Stimulated activated CD4-positive, alpha-beta T cell treated with anti-CD3 and anti-CD28 coated beads, Interleukin-4, amount 100 ng/mL, for 1 hour (primary cell): ENCODE results near the gene WFDC10A.
"Not testable (repeated sequence)": the region's sequence is repeated elsewhere in the genome, so short reads cannot be mapped to it uniquely, and the experiment has no call there.

Source experiments
- DNase-seq: peaks from one replicate; pipeline ENCODE4 v3.0.0-alpha.2; 2020

The WFDC10A gene

DNA sequence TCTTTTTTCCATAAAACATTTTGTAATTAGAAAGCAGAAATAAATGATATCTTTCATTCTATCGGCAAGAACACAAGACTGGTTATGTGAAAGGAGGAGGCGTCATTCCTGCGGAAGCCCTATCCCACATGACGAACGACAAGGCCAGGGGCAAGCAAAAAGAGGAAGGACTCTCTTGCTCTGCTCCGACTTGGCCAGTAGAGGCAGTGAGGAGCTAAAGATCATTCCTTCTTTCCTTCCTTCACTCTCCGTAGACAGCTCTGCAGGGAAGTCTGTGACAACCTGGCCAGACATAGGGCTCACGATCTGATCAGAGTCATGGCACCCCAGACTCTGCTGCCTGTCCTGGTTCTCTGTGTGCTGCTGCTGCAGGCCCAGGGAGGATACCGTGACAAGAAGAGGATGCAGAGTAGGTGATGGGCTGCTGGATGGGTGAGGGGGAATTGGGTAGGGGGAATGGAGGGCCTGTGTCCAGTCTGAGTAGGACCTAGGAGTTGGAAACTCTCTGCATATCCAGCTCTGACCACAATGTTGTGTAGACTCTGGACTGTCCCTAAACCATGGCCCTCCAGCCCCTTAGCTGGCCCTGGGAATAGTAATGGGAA, at the start of gene WFDC10A:
WFDC10A (plus strand) TSS at position 244 of the 605 bp plus-strand sequence; CDS start at position 319, 75 bp downstream.
- no peak for DNase-seq

DNA sequence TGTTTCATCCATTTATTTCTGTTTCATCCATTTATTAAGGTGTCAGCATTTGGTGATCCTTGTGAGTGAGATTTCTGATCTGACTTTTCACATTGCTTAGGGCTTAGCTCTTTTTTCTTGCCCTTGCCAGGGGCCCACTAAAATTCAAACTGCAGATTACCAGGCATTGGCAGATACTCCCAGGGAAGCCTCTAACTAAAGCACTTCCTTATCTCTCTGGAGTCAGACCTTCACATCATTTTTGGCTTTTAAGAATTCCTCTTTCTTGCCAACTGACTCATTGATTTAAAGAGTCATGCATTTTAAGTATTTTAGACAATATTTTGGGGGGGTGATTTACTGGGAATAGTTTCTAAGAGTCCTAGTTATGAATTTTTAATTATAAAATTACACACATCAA, 47.8 kb upstream of the WFDC10A start:
- no peak for DNase-seq

DNA sequence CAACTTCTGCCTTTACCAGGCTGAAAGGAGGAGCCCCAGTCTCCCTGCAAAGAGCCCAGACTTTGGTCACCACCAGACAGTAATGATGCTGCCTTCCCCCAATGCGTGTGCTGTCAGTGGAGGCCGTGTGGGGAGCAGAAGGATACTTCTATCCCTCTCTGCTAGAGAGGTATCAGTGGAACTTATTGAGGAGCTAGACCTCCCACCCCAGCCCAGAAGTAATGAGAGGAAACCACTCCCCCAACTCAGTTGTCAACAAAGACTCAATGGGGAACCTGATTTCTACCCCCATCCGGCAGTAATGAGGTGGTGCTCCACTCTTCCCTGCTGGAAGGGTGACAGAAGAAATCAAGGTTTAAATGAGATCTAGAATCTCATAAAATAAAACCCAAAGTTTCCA, 46.0 kb upstream of the WFDC10A start:
- no peak for DNase-seq

DNA sequence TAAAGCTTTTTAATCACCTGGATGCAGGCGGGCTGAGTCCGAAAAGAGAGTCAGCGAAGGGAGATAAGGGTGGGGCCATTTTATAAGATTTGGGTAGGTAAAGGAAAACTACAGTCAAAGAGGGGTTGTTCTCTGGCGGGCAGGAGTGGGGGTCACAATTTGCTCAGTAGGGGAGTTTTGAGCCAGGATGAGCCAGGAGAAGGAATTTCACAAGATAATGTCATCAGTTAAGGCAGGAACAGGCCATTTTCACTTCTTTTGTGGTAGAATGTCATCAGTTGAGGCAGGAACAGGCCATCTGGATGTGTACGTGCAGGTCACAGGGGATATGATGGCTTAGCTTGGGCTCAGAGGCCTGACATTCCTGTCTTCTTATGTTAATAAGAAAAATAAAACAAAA, 45.2 kb upstream of the WFDC10A start:
- DNase-seq: not testable (repeated sequence)

DNA sequence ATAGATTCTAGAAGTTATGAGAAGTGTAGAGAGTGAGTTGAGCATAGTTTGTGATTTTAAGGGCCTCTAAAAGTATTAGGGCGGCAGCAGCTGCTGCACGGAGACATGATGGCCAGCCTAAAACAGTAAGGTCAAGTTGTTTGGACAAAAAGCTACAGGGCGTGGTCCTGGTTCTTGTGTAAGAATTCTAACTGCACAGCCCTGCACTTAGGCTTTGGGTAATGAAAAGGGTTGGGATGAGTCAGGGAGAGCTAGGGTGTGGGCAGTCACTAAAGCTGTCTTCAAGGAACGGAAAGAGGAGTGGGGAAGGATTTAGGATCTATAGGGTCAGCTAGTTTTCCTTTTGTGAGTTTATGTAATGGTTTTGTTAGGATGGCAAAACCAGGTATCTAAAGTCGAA, 43.6 kb upstream of the WFDC10A start:
- not testable (repeated sequence) for DNase-seq

- DNase-seq: no peak
Measured at GRCh38 chr20:45588800-45589199, 40.7 kb upstream of the WFDC10A start.

DNA sequence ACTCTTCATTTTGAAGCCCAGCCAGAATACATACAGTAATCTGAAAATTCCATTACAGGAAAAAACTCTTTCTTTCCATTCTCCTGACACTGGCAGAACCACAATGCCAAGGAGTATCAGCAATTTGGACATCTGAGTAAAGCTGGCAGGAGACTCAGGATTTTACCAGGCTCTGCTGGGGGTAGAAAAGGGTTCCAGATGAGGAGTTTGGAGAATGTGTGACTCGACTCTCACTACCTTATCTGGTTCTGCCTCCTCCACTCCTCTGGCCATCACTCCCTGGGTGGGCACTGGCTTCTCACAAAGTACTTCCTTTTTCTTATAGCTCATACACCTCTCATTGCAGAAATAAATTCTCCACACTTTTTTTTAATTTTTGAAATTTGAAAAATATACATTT, 39.8 kb upstream of the WFDC10A start:
- DNase-seq: no peak

DNA sequence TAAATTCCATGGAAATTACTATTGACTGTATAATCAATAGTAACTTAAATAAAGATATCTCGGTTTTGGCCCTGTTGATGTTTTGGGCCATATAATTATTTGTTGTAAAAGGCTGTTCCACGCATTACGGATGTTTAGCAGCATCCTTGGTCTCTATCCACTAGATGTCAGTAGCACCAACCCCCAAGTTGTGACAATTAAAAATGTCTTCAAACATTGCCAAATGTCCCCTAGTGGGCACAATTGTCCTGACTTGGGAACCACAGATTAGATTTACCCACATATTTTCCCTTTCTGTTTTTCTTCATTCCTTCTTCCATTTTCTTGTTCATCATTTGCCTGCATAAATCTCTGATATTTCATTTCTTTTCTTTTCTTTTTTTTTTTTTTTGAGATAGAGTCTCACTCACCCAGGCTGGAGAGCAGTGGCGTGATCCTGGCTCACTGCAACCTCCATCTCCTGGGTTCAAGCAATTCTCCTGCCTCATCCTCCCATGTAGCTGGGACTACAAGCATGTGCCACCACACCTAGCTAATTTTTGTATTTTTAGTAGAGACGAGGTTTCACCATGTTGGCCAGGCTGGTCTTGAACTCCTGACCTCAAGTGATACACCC, 36.9 kb upstream of the WFDC10A start:
- DNase-seq: no peak

- DNase-seq: no peak
Measured at GRCh38 chr20:45593498-45593897, 36.0 kb upstream of the WFDC10A start.

GRCh38 chr20:45595235-45595634, 34.3 kb upstream of the WFDC10A start:
- no peak for DNase-seq

DNA sequence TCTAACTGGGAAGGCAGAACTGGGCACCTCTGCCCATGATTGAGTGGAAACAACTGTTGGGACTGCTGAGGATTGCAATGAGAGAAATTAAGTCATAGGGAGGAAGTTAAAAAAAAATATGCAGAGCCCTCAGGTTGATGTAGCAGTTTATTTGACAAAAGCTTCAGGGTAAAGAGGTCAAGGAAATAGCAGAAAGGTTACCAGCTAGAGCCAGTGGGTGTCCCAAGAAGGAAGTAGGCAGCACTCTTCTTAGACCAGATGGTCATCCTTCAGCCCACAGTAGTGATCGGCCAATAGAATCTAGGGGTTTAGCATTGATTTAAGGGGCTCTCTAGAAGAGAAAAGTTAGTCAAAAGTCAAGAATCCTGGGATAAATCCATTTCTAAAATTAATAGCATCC, 21.7 kb upstream of the WFDC10A start:
- DNase-seq: no peak

GRCh38 chr20:45611054-45611453, 18.5 kb upstream of the WFDC10A start:
- peak; percentile 23 for DNase-seq

GRCh38 chr20:45612314-45612713, 17.2 kb upstream of the WFDC10A start:
- no peak for DNase-seq

DNA sequence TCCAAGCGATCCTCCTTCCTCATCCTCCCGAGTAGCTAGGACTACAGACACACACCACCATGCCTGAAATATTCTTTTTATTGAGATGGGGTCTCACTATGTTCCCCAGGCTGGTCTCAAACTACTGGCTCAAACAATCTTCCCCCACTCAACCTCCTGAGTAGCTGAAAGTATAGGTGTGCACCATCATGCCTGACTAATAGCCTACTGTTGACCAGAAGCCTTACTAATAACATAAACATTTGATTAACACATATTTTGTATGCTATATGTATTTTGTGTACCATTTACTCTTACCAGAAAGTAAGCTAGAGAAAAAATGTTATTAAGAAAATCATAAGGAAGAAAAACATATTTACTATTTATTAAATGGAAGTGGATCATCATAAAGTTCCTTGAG, 11.9 kb upstream of the WFDC10A start:
- DNase-seq: no peak

DNA sequence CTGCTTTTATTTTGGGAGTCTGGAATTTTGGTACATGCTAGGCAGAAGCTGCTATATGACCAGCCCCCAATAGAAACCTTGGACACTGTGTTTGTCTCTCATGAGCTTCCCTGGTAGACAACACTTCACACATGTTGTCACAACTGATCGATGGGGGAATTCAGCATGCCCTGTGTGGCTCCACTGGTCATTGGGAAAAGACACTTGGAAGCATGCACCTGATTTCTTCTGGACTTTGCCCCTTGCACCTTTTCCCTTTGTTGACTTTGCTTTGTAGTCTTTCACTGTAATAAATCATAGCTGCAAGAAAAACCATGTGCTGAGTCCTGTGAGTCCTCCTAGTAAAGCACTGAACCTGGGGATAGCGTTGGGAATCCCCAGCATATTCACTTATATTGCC, 7.9 kb upstream of the WFDC10A start:
- DNase-seq: no peak

GRCh38 chr20:45626540-45626939, 3.0 kb upstream of the WFDC10A start:
- no peak for DNase-seq

DNA sequence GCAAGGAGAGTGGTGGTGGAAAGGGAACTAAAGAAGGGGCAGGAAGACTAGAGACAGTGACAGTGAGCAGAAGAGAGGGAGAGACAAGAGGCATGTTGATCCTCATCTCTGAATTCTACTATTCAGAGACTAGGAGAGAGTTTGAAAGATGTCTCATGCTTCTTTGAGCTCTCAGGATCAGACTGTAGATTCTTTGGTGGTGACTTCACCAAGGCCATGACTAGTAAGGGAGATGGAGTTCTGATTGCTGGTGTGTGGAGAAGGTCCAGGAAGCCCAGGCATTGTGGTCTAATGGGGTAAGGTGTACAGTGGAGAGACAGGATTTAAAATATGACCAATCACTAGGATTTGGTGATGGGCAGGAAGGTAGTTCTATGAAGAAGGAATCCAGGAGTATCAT, 832 bp downstream of the WFDC10A start:
- no peak for DNase-seq

DNA sequence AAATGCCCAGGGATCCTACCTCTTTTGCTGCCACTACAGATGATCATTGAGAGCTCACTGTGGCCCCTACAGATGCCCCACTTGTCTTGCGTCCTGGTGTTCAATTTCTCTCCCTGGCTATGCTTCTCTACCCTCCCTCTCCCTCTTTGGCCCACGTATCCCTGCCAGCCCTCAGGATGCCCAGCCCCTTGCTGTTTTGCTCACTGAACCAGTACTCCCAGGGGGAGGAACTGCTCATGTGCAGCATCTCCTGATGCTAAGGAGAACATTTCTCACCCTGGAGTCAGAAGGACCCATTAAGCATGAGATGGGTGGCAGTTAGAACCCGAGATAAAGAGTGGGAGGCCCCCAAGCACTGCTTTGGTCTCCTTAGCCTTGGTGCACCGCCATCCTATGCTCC, 1.6 kb downstream of the WFDC10A start, which contains the start of gene WFDC9:
WFDC9 (minus strand) TSS at position 101 of the 400 bp plus-strand sequence. CDS start 21,103 bp downstream, outside the sequence.
- DNase-seq: no peak

DNA sequence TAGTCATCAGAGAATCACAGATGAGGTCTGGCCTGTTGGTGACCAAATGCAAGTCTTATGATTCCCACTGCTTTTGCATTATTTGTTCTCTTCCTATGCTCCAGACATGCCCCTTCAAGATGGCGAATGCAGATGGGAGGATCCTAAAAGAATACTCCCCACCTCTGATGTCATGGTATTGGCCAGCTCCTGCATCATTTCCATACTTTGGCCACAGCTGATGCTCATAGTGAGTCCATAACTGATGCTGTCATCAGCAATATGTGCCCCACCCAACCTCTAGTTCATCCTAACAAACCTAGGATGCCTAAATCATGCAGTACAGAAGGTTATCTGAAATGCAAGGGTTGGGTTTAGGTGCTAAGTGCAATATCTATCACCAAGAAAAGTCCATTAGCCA, 7.0 kb downstream of the WFDC10A start:
- DNase-seq: no peak

DNA sequence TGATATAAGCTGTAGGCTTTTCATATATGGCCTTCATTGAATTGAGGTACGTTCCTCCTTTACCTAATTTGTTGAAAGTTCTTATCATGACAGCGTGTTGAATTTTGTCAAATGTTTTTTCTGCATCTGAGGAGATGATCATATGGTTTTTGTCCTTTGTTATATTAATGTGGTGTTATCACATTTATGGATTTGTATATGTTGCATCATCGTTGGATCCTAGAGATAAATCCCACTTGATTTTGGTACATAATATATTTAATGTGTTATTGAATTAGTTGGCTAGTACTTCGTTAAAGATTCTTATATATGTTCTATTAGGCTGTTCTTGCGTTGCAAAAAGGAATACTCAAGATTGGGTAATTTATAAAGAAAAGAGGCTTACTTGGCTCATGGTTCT, 10.1 kb downstream of the WFDC10A start:
- no peak for DNase-seq

- not testable (repeated sequence) for DNase-seq
Measured at GRCh38 chr20:45641076-45641475, 11.5 kb downstream of the WFDC10A start.

- not testable (repeated sequence) for DNase-seq
Measured at GRCh38 chr20:45645869-45646268, 16.3 kb downstream of the WFDC10A start.

GRCh38 chr20:45646875-45647274, 17.3 kb downstream of the WFDC10A start:
- no peak for DNase-seq

DNA sequence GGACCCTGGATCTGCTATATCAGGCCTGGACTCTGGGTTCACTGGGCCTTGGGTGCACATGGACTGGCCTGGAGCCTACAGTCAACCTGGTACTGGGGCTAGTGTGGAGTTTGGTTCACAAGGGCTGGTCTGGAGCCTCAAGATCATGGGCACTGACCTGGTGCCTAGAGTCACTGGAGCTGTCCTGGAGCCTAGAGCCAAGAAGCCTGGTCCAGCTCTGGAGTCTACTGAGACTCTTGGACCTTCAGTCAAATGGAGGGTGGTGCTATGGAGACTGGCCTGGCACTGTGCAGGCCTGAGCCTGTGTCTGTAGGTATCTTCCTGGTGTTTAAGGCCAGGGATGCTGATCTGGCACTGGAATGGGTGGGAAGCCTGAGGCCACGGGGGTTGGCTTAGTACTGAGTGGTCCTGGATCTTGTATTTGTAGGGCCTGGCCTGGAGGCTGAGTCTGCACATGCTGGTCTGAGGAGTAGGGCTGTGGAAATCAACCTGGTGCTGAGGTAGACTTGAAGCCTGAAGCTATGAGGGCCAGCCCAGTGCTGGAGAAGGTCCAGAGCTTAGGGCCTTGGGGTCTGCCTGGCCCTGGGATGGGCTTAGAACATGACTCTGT, 18.0 kb downstream of the WFDC10A start:
- DNase-seq: no peak
